NCI-H524 treated with DMSO at 0.1 percent for 48 hours (cell line): ENCODE measurements around the gene NME7.
"Not testable (repeated sequence)": the region's sequence is repeated elsewhere in the genome, so short reads cannot be mapped to it uniquely, and the experiment has no call there.

Source experiments
- DNase-seq: peaks from one replicate; lab custom pipeline; 2025; lab: John Stamatoyannopoulos, UW

The NME7 gene

DNA sequence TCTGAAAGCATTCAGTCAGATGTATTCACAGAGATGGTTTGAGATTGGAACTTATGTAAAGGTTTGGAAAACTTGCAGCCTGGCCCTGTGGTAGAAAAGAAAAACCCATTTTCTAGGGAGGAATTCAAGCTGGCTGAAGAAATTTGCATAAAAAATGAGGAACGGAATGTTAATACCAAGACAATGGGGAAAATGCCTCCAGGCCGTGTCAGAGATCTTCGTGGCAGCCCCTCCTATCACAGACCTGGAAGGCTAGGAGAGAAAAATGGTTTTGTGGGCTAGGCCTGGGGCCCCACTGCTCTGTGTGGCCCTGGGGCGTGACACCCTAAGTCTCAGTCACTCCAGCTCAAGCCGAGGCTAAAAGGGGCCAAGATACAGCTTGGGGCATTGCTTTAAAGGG is 26.7 kb downstream of the NME7 start:
- DNase-seq, result no peak

DNA sequence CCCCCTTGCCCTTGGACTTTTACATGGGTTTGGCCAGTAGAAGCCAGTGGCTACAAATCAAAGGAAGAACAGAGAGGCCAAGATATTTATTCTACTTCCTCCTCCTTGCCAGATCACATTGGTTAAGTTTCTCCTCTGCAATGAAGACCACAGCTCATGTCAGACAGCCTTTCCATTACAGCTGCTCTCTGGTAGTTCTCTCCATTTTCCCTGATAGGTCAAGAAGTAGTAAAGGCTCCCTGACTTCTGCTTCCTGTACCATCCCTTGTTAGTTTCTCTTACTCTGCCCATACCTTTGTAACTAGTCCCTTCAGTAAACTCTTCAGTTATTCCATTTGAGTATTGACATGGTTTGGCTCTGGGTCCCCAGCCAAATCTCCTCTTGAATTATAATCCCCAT is 27.8 kb downstream of the NME7 start:
- no peak for DNase-seq

DNA sequence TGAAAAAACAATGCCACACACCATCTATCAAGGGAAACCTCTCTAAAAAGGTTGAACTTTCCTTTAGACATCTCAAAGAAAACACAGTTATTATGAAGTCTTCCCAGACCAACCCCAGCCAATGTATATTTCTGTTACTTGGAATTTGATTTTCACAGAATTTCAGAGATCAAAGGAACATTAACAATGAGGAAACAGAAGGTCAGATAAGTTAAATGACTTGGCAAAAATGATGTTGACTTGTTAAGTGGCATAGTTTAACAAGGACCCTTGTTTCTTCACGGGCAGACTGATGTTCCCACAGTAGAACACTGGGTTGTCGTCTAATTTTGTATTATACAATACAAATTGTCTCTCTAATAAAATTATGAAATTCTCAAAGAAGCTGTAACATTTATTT is 29.0 kb downstream of the NME7 start:
- no peak for DNase-seq

DNA sequence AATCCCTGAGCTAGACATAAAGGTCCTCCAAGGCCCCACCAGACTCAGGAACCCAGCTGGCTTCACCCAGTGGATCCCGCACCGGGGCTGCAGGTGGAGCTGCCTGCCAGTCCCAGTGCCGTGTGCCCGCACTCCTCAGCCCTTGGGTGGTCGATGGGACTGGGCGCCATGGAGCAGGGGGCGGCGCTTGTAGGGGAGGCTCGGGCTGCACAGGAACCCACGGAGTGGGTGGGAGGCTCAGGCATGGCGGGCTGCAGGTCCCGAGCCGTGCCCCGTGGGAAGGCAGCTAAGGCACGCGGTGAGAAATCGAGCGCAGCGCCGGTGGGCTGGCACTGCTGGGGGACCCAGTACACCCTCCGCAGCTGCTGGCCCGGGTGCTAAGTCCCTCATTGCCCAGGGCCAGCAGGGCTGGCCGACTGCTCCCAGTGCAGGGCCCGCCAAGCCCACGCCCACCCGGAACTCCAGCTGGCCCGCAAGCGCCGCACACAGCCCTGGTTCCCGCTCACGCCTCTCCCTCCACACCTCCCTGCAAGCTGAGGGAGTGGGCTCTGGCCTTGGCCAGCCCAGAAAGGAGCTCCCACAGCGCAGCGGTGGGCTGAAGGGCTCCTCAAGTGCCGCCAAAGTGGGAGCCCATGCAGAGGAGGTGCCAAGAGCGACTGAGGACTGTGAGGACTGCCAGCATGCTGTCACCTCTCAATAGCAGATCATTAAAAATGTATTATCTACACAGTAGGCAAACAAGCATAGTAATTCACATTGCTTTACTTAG is 30.5 kb downstream of the NME7 start:
- DNase-seq, result not testable (repeated sequence)

DNA sequence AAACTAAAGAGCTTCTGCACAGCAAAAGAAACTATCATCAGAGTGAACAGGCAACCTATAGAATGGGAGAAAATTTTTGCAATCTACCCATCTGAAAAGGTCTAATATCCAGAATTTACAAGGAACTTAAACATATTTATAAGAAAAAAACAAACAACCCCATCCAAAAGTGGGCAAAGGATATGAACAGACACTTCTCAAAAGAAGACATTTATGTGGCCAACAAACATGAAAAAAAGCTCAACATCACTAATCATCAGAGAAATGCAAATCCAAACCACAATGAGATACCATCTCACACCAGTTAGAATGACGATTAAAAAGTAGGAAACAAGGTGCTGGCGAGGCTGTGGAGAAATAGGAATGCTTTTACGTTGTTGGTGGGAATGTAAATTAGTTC is 32.9 kb downstream of the NME7 start:
- DNase-seq, result not testable (repeated sequence)

DNA sequence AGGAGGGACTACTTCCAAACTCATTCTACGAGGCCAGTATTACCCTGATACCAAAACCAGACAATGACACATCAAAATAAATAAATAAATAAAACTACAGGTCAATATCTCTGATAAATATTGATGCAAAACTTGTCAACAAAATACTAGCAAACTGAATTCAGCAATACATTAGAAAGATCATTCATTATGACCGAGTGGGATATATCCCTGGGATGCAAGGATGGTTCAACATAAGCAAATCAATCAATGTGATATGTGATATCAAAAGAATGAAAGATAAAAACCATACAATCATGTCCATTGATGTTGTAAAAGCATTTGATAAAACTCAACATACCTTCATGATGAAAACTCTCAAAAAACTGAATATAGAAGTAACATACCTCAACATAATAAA is 36.7 kb downstream of the NME7 start:
- DNase-seq, result no peak

DNA sequence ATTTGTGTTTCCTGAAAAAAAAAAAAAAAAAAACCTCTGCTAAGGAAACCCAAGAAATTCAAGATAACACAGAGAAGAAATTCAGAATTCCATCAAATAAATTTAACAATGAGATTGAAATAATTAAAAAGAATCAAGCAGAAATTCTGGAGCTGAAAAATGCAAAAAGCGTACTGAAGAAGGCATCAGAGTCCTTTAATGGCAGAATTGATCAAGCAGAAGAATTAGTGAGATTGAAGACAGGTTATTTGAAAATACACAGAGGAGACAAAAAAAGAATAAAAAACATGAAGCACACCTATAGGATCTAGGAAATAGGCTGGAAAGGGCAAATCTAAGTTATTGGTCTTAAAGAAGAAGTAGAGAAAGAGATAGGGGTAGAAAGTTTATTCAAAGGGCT is 38.2 kb downstream of the NME7 start:
- no peak for DNase-seq

DNA sequence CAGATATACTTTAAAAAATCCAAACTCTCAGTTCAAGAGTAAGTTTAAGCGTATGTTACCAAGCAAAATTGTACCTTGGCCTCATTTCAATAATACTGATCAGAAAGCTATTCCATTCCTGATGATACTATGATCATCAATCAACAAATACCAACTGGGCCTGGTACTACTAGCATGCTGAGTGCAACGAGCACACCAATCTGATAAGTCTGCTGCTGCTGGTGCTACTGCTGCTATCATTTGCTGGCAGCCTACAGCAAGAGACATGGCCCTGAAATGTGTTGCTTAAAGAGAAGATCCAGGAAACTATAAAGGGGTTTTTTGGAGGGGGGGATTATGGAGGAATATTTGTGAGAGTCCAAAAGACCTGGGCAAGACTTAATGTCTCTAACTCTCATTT is 39.7 kb downstream of the NME7 start:
- no peak for DNase-seq

DNA sequence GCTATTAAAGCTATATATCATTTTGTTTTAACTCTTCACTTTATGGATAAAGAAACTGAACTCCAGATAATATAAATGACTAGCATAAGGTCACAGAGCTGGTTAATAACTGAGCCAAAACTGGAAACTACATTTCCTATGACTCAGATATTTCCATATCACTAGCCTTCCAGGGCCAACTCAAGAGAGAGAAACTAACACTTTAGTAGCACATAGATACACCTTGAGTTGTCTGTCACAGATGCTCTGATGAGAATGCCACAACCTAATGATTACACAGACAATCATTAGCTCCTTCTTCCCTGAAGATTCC is 40.7 kb downstream of the NME7 start:
- DNase-seq, result no peak

DNA sequence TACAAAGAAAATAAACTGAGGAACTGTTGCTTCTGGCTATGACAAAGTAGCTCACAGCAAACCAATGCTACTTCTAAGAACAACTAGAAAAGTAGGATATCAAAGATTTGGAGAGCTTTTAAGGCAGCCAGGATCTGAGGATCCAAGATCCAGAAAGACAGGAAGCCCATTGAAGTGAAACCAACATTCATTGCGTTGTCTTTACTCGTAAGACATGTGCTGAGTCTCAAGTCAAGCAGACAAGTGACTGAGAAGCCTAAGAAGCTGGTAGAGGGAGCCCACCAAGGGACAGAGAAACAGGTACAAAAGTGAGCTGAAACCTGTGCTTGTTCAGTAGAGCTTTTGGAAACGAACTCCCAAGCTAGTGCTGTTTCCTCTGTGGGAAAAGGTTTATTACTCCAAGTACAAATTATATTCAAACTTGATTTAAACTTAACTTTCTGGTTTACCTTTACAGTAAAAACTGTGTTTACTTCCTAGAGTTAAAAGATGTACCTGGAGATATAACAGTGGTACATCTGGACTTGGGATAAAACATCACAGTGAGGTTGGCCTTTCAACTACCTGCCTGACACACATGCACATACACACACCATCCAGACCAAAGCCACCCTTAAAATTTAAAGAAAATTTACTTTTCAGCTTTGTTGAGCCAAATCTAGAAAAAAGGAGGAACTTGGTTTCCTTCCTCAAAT is 41.2 kb downstream of the NME7 start:
- DNase-seq, result no peak

DNA sequence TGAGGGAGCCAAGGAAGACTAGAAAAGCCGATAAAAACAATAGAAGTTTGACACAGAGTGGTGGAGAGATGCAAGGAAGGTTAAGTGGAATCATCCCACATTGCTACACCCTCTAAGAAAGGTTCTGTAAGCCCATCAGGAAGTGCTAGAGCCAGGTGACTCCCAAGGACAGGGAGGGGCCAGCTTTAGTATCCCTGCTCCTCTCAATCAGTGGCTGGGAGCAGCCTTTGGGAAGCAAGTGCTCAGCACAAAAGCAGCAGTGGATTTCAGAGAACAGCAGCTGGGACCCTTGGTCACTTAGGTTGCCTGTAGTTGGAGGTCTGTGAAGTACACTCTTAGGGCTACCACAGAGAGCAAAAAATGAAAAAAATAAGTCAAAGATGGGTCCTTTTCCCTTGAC is 42.5 kb downstream of the NME7 start:
- DNase-seq, result no peak

DNA sequence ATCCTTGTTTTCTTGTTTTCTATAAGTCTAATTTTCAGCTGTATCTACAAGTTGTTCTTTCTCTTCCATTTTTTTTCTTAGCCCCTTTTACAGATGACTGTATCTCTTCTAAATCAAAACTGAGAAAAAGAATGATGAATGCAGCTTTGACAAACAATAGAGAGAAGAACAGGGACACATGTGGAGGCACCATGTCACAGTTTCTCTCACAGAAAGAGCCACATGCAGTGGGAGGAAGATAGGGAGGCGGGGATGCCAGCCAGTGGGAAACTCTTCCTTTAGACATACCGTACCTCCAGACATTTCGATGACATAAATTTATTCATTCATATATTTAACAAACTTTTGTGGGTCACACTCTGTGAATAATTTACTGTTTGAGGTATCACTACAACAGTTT is 45.5 kb downstream of the NME7 start:
- no peak for DNase-seq

DNA sequence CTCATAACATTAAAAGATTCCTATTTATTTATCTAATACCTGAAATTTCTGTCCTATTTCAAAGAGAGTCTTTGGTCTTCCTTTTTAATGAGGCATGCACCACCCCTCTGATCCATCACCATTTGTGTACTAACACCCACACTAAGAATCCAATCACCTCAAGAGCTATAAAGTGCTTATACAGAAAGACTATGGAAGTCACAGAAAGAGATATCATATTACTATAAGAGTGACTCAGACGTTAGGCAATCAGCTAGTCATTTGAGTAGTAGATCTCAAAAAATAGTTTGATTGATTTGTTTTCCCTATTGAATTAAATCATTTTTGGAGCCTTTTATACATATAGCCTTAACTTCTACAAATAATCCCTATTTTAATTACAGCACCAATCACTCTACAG is 46.1 kb downstream of the NME7 start:
- DNase-seq, result peak; percentile 46

DNA sequence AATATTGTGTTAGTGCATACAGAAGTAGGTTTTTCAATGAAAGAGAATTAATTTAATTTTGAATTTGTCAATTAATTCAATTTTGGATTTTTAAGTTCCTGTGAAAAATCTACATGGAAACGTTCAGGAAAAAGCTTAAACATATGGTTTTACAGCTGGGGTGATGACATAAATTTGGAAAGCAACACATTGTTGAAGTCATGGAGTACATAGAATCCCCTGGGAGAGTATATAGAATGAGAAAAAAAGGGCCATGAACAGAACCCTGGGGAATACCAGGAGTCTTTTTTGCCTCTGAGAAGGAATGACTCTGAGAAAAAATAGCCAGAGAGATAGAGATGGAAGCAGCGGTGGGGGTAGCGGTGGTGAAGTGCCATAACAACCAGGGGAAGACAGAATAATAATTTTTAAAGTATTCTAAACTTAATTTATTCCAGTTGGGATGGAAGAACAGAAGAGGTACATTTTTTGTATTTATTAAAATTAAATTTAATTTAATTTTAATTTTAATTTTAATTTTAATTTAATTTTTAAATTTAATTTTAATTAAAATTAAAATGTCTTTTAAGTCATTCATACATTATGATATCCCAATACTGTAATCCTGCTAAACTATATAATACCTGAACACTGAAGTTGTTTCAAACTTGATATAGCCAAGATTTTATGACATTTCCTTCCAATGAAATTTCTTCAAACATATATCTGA is 48.9 kb downstream of the NME7 start:
- no peak for DNase-seq

DNA sequence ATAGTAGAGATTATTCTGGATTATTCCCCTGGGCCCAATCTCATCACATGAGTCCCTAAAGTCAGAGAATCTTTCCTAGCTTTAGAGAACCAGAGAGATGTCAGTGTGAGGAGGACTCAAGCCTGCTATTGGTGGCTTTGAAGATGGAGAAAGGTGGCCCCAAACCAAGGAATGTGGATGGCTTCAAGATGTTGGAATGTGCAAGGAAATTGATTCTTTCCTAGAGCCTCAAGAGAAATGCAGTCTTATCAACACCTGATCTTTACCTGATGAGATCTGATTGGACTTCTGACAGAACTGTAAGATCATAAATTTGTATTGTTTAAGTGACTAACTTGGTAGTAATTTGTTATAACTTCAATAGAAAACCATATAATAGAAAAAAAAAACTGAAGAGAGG is 51.0 kb downstream of the NME7 start:
- no peak for DNase-seq

DNA sequence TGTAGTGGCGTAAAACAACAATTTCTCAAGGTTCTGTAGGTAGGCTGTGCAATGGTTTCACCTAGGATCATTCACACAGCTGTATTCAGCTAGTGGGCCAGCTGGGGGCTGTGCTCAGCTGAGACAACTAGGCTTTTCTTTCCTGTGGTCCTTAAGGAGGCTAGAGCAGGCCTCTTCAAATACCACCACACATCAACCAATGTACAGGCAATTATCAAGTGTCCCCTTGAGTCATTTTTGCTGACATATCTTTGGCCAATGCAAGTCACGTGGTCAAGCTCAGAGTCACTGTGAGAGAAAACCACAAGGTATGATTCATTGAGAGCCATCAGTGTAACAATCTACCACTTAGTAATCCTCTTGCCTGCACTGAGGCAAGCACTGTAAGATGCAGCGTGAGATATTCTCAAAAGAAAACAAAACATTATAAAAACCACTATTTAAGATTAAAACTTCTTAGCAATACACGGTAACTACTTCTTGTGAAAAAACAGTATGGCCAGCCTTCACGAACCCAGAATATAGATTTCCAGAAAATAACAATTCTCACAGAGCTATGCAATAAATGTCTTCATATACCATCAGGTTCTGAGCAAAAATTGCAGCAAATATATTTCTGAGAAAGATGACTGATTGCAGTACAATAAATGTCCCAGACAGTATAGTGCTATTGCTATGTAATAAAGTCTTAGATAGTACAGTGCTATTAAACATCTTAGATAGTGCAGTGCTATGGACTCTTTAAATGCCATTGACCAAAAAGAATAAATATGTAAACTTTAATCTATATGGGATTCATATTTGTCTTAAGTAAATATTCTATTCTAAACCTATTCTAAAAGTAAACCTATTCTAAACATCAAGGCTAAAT is 55.3 kb downstream of the NME7 start:
- DNase-seq, result no peak

DNA sequence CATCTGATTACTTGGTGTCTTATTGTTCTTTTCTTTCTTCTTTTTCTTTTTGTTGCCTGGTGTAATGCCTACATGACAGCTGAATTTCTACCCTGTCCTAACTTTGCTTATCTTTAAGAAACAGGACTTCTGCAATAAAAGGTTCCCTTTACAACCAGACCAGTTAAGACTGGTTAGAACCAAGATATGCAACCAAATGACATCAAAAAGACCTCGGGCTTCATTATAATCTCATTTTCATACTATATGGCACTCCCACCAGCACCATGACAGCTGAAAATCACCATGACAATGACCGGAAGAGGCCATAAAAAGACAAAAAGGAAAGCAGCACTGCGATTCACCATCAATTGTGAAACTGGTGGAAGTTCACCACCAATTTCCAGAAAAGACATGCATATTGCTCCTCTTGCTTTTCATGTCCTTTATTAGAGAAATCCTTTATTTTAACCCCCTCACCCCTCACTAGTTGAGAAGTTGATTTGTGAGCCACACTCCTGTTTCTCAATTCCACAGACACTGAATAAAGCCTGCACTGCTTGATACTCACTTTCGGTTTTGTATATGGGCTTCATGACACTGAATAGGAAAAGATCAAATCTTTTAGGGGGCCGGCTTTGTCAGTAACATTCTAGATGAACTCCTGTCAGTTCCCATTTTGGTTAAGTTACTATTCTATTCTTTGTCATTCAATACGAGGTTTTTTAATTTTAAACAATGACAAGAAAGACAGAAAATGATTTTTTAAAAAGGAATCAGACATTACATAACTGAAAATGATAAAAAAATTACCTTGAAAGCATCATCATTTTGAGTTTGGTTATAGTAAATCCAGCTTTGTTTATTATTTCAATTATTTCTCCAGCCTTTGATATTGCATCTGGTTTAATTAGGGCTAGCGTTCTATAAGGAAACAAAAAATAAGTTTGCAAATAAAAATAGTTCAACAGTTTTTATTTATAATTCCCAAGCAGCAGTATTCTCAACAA is 58.1 kb downstream of the NME7 start:
- DNase-seq, result no peak

DNA sequence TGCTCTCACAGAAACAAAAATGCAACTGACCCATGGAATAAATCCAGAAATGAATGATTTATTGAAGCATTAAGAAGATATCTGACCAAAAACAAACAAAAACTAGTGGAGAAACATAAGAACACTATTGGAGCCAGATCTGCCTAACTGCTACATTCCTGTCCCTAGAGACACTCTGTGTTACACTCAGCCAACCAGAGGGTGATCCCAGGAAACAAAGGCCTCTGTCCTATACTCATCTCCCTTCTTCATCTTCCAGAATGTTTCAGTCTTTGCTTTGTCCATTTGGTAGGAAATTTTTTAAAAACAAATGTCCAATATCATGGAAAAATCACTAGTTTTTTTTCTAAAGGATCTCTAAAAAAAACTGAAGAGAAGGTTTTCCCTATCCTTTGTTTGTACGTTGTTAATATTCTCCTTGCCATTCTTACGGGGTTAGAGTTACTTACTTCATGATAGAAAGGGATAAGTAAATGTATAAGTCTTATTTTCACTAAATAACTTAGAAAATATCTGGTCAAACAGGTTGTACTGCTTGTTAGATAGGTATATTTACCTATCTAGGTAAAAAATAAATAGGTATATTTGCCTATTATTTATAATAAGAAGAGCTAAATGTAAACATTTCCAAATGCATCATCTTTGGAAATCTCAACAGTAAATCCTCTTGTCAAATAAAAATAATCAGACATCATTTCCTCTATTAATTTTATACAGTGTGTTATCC is 59.1 kb downstream of the NME7 start:
- DNase-seq, result no peak

DNA sequence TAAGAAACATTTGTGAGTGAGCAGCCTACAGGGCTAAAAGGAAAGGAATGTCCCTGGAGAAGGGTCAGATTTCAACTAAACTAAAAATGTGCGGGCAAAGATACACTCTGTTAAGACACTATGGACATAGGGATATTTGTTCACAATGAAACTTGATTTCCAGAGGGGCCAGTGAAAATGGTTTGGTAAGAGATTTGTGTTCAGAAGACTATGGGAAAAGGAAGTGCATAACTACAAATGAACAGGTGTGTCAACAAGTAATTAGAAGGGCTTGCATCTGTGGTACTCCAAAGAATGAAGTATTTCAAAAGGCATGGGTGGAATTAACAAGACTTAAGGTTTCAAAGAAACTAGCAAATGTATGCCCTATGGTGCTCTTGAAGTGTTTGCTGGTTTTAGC is 60.4 kb downstream of the NME7 start:
- no peak for DNase-seq

DNA sequence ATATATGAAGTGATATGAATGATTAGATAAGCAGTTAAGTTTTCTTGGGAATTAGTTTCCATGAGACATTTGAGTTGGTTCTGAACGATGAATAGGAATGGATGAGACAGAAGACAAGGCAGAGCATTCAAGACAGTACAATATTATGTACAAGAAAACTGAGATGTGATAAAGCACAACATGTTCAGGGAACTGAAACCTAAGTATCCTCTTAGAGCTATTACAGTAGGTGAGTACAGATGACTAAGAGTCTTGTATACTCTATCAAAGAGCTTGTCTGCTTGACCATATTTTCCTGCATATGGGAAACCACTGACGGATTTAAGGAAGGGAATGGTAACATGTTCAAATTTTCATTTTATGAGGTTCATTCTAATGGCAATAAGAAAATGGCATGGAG is 61.6 kb downstream of the NME7 start:
- no peak for DNase-seq

DNA sequence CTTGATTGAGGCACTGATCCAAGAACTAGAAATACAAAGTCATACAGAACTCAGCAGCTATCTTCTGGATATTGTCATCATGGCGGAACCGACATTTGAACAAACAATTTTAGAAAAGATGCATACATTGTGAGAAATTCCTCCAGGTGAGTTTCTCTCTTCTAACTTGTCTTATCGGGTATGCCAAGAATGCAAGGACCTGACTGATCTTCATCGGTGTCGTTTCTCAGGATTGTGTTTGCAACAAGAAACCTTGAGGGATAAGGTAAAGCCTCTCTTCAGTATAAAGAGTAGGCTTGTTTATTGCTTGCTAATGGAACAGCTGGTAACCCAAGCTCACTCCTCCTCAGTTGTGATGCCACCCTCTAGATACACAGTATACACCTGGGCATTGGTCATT is 62.2 kb downstream of the NME7 start:
- DNase-seq, result no peak
